AG09309 (cell line): ENCODE data around the gene DPEP3.
"Not testable (repeated sequence)": the region's sequence is repeated elsewhere in the genome, so short reads cannot be mapped to it uniquely, and the experiment has no call there.

Experiments
- DNase-seq: peaks from one replicate; pipeline ENCODE4 v3.0.0-alpha.2; 2010; ENCODE audit warnings: low read depth
- H3K4me3 ChIP-seq: 2 replicates; pipeline ENCODE4 v1.5.1; 2011; ENCODE audit warnings: mild to moderate bottlenecking, low read depth, low read length, moderate library complexity; ENCODE audit not compliant: control insufficient read depth
- TF ChIP-seq, protein P1 (sequence below): IDR thresholded peaks from 2 replicates; pipeline ENCODE4 v1.5.1; 2011; ENCODE audit warnings: mild to moderate bottlenecking, low read depth, low read length, inconsistent platforms; ENCODE audit not compliant: insufficient read depth, control insufficient read depth; ENCODE audit errors: missing control alignments

The DPEP3 gene

DNA sequence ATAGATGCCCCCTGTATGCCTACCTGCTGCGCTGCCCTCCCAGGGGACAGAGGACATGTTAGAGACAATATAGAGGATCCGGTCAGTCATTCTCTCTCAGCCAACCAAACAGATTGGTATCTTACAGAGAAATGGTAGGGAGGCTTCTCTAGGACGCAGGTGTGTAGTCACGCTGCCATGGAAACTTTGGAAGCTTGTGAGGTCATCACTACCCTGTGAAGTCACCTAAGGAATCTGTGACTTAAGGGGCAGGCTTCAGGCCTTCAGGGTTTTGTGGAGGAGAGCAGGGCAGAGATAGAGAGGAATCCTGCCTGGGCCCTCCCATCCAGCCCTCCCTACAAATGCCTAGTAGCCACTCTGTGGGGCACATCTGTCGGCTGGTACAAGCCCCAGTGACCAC lies 35.4 kb upstream of the DPEP3 start, which contains the start of gene DPEP2NB:
TSS of gene DPEP2NB (minus strand) at position 231 of the 400 bp plus-strand sequence. CDS start at position 90, 141 bp downstream.
- no peak within 1 kb of the TSS for H3K4me3 ChIP-seq
- no peak for DNase-seq
- TF ChIP-seq, protein P1, sequence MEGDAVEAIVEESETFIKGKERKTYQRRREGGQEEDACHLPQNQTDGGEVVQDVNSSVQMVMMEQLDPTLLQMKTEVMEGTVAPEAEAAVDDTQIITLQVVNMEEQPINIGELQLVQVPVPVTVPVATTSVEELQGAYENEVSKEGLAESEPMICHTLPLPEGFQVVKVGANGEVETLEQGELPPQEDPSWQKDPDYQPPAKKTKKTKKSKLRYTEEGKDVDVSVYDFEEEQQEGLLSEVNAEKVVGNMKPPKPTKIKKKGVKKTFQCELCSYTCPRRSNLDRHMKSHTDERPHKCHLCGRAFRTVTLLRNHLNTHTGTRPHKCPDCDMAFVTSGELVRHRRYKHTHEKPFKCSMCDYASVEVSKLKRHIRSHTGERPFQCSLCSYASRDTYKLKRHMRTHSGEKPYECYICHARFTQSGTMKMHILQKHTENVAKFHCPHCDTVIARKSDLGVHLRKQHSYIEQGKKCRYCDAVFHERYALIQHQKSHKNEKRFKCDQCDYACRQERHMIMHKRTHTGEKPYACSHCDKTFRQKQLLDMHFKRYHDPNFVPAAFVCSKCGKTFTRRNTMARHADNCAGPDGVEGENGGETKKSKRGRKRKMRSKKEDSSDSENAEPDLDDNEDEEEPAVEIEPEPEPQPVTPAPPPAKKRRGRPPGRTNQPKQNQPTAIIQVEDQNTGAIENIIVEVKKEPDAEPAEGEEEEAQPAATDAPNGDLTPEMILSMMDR = no peak

DNA sequence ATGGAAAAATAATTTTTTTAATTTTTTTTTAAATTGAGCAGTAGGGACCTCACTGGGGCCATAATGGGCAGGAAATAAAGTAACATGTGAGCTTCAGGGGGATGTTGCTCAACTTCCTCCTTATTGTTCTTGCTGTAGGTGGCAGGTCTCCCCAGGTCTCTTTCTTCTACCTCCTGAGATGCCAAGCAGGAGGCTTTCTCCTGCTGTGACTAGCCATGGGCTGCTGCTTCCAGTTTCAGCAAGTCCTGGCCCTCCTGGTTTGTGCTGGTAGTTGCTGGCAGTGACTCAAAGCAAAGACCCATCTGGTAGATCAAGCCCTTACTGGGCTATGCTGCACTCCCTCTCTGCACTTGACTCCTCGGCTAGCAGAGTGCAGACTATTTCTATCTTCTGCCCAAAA lies 33.1 kb upstream of the DPEP3 start:
- TF ChIP-seq, protein P1 = no peak
- no peak overlapping the region for H3K4me3 ChIP-seq
- no peak for DNase-seq

DNA sequence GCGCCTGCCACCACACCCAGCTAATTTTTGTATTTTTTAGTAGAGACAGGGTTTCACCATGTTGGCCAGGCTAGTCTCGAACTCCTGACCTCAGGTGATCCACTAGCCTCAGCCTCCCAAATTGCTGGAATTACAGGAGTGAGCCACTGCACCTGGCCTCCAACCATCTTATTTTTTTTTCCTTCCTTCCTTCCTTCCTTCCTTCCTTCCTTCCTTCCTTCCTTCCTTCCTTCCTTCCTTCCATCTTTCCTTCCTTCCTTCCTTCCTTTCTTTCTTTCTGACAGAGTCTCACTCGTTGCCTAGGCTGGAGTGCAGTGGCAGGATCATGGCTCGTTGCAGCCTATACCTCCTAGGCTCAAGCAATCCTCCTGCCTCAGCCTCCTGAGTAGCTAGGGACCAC lies 29.6 kb upstream of the DPEP3 start:
- DNase-seq, H3K4me3 ChIP-seq: not testable (repeated sequence)

DNA sequence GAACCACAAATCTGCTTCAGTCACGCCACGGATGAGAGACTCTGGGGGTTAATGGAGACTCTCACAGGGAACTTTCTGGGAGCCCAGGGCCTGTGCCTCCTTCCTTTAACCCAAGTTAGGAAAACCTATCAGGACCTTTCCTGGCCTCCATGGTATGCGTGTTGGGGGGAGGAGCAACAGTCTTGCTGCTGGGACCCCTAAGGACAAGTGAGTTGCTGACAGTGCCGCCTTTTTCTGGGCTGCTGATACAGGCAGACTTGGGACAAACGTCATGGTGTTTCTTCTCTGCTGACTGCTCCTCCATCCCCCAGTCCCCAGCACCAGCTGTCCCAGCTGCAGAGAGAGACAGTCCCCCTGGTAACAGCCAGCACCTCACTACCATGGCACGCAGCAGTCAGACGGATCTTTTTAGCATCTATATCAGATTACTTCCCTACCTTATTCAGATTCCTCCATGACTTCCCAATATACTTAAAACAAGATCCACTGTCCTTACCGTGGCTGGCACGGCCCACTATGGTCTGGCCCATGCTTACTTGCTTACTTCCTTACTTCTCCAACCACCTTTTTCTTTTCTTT lies 28.9 kb upstream of the DPEP3 start:
- TF ChIP-seq, protein P1 = no peak
- H3K4me3 ChIP-seq = no peak overlapping the region
- DNase-seq = no peak

DNA sequence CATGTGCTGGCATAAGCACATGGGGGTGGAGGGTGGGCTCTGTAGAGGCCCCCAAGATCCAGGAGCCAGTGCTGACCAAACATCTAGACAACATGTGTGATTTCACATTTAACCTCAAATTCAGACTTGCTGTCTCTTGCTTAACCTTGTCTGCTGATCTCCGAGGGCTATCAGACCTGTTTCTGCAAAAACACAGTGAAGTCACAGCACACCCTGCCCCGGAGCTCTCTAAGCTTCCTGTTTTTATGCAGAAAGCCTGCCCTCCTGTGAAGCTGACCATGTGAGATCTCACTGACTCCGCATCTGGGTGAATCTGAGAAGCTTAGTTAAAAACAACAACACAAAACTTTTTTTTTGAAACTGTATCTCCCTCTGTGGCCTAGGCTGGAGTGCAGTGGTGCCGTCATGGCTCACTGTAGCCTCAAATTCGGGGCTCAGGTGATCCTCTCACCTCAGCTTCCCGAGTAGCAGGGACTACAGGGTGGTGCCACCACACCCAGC lies 25.5 kb upstream of the DPEP3 start:
- DNase-seq = no peak
- H3K4me3 ChIP-seq = no peak overlapping the region
- TF ChIP-seq, protein P1 = no peak

DNA sequence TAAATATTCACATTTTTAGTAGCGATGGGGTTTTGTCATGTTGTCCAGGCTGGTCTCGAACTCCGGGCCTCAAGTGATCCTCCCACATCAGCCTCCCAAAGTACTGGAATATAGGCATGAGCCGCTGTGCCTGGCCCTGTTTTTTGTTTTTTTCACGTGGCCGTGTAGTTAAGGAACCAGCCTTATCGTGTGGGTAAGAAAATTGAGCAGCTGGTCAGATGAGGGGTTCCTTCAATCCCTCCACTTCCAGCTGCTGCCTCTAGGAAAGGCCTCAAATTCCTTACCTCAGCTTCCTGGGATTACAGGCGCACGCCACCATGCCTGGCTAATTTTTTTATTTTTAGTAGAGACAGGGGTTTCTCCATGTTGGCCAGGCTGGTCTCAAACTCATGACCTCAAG lies 24.9 kb upstream of the DPEP3 start:
- DNase-seq = no peak
- TF ChIP-seq, protein P1 = no peak
- no peak overlapping the region for H3K4me3 ChIP-seq

DNA sequence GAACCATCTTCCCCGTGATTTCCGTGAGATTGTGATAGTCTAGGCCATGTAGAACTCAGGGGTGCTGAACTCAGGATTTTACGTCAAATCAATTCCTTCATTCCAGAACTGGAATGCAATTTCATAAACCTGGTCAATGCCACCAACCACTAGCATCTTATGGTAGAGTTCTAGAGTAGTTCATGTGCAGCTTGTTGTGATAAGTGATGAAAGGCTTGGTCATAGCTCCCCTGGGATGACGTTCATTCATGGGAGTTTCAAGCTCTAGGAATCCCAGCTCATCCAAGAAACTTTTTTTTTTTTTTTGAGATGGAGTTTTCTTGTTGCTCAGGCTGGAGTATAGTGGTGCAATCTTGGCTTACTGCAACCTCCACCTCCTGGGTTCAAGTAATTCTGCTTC lies 22.7 kb upstream of the DPEP3 start:
- TF ChIP-seq, protein P1 = no peak
- DNase-seq = no peak
- no peak overlapping the region for H3K4me3 ChIP-seq
